HG02642 (cell line): ENCODE results near the gene HHAT.
"Not testable (repeated sequence)": the region's sequence is repeated elsewhere in the genome, so short reads cannot be mapped to it uniquely, and the experiment has no call there.

ENCODE experiments used
- ATAC-seq: cut with Tn5 transposase; IDR thresholded peaks from one replicate; pipeline ENCODE4 v1.9.1; 2021; ENCODE audit warnings: mild to moderate bottlenecking; ENCODE audit not compliant: unreplicated experiment, poor library complexity

Gene HHAT

DNA sequence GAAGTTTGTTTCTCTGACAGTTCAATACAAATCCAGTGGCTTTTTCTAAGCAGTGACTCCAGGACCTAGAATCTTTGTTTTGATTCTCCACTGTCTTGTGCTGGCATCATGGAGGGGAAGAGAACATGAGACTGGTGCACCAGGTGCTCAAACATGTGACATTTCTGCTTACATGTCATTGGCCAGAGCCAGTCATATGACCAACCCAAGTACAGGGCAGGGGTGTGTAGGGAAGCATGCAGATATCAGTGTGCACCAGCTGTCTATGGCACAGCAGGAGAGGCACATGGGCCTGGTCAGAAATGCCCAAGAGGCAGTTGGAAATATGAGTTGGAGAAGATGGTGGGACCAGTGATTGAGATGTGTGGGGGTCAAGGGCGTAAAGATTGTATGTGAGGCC, 297.0 kb downstream of the HHAT start:
- ATAC-seq: no peak

DNA sequence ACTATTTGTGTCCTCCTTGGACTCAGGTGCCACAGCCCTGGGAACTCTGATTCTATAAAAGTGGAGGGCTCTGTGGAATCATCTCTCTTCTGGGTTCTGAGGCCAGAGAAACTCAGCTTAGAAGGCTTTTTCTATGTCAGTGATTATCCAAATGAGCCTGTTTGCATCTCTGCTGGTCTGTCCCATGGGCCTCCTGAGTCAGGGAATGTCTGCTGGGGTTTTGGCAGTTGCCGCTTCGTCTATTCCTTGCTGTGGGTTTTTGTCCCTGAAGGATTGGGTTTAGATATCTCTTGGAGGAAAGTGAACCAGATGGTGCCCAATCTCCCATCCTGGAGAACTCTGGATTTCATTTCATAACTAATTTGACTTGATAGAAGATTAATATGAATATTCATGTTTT, 297.6 kb downstream of the HHAT start:
- no peak for ATAC-seq

- no peak for ATAC-seq
Measured at GRCh38 chr1:210627755-210628154, 299.1 kb downstream of the HHAT start.

- no peak for ATAC-seq
Measured at GRCh38 chr1:210629276-210629675, 300.6 kb downstream of the HHAT start.

DNA sequence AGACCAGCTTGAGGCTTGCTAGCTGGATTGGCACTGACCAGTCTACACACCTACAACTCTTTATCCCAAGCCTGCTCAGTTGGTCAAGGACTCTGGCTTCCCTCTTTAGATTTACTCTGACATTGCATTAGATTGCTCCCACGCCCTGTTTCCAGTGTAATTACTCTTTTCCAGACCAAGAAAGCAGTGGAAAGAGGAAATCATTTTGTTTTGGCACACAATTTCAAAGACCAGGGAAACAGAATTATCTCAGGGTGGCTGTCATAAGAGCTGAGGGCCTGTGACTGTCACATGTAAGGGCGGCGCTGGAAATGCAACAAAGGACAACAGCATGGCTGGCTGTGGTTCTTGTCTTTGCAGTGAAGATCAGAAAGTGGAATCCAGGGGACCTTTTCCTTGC, 302.7 kb downstream of the HHAT start:
- ATAC-seq: no peak

DNA sequence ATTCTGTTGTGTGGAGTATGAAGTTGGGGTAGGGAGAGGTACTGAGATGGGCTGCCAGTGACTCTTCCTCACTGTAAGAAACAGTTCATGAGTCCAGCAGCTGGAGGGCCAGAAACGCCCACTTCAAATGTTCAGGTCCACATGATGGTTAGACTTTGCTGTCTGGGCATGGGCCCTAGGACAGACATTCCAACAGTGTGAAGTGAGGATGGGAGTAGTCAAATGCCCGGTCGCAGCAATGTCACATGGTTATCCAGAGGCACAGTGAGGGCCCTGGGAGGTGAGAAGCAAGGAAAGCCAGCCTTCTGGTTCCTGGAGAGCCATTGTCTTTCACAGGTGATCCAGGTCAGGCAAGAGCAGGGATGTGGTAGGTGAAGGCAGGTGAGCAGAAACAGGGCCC, 304.4 kb downstream of the HHAT start:
- ATAC-seq: no peak

DNA sequence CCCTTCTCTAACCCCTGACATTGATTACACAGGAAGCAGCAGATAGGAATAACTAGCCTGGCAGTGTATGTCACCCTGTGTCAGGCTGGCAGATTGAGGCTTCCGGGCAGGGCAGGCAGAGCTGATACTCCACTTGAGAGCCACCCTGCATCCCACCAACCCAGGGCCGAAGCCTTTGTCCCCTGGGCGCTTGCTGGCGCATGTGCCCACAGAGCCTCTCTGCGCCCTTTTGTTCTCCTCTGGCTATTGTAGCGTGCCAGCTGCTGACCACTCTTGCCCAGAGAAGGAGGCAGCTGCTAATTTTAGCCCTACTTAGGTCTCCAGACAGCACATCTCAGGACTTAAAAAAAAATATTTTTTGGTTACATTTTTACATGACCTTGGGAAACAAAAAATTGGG, 304.9 kb downstream of the HHAT start:
- ATAC-seq: no peak

- ATAC-seq: no peak
Measured at GRCh38 chr1:210635108-210635507, 306.4 kb downstream of the HHAT start.

- ATAC-seq: no peak
Measured at GRCh38 chr1:210641582-210641981, 312.9 kb downstream of the HHAT start.

GRCh38 chr1:210645582-210646257, 317.0 kb downstream of the HHAT start:
- no peak for ATAC-seq

DNA sequence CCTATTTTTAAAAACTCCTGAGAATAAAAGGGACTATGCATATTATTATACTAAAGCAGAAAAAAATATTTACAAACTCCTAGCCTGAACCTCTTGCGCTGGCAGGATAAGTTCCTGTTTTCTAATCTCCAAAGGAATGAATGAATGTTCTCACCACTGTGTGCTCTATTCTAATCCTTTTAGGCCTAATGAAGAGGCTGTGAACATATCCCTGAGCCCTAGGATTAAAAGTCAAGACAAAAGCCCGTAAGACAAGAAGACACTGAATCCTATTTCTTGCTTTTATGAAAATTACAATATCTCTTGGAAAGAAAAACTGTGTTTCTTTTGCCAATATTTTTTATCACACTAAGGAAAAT, 317.5 kb downstream of the HHAT start:
- ATAC-seq: no peak

DNA sequence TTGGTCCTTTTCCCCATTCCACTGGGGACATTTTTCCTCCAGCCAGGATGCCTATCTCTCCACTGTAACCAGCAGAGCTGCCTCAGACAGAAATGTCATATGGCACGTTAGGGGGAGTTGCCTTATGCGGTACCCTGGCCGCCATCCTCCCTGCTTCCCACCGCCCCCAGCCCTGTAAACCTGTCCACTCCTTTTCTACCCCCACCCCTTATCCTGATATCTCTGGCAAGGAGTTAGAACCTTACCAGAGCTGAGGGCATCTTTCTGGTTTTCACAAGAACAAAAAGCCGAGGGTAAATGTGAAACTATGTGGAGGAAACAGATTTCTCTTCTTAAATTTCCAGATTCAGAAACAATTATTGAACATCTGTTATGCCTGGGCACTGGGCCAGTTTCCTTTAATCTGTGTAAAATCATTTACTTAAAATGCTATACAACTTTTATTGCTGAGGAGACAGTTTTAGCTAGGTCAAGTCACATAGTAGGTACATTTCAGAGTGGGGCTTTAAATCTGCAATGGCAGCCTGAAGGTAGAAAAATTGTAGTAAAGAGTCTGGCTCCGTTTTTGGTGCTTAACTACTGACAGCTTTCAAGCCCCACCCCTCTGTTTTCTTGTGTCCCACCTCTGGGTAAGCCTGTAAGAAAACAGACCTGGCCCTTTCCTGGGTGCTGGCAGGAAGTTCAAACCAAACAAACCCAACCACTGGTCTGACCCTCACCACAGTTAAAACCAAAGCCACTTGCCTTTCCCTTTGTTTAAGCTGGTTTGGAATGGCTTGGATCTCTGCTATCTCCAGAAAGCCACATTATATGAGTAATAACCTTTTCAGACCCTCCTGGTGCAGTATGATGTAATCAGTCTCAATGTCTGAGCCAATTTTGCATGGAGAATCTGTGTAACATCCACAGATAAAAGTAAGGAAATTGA, 319.0 kb downstream of the HHAT start:
- ATAC-seq: no peak

GRCh38 chr1:210648588-210649269, 320.0 kb downstream of the HHAT start:
- no peak for ATAC-seq

- ATAC-seq: no peak
Measured at GRCh38 chr1:210650403-210650802, 321.7 kb downstream of the HHAT start.

- no peak for ATAC-seq
Measured at GRCh38 chr1:210652329-210652954, 323.7 kb downstream of the HHAT start.

GRCh38 chr1:210653771-210654170, 325.1 kb downstream of the HHAT start:
- no peak for ATAC-seq

DNA sequence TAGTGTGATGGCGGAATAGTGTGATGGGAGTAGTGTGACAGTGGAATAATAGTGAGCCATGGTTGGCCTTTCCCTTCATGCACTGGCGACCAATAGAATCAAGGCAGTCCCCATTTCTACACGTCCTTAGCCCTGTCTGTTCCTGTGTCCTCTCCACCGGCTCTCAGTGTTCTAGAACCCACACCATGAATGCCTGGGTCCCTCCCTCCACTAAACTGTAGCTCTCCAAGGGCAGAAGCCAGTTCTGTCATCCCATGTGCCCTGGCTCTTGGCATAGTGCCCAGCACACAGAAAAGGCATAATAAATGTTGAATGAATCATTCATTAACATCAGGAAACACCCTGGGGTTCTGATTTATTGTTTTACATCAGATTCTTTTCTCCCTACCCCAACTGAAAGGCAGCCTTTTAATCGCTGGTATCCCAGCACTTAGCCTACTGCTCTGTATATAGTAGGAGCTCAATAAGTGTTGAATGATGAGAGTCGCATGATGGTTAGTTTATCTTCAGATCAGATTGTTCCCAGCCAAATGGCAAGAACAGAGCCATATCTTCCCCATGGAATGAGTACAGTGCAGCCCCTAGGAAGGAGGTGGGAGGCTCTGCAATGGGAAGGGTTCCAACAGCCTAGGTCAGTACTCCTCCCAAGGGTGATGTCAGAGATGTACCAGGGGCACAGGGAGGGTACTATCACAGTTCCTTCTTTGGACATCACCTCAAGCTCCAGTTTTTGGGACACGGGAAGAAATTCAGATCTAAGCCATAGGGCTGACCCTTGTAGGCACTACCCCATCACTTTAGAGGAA, 325.7 kb downstream of the HHAT start:
- ATAC-seq: no peak

DNA sequence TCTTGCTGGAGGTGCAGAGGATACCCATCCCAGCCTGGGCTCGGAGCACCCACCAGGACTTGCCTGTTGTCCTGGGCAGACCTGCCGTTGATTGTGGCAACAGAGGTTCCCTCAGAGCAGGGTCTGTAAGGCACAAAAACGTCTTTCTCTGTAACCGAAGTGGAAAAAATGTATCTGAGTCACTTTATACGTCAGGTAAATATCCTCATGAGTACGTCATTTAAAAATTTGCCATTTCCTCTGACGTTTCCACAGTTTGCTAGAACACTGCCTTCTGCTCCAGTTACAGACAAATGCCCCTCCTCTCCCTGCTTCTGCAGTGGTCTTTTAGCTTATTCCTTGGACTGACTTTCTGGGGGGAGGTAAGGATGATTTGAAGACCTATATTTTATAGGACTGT, 326.8 kb downstream of the HHAT start:
- ATAC-seq: no peak

DNA sequence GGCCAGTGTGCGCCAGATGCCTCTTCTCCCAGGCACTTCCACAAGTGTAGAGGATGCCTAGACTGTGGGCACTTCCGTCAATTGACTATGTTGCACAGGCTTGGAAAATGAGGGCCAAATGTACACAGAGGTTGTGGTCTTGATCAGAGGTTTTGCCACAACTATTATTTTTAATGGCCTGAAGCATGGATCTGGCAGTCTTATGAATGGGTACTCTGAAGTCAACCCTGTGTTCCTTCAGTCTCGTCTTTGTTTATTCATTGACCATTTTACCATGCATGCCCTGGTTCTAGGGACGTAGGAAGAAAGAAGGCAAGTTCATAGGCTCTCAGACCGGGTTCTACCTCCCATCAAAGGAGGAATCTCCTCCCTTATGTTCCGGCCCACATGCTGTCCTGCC, 329.1 kb downstream of the HHAT start:
- ATAC-seq: no peak

GRCh38 chr1:210661520-210661919, 332.8 kb downstream of the HHAT start:
- ATAC-seq: not testable (repeated sequence)
